Measurements from ENCODE around the gene ITGA8. TPM values are rescaled to one million over a fixed set of nuclear protein-coding genes. Genes with fewer than 3 reads are reported as not detected.
"Not testable (repeated sequence)": the region's sequence is repeated elsewhere in the genome, so short reads cannot be mapped to it uniquely, and the experiment has no call there.

Gene ITGA8
- total RNA-seq, 1 donor, result 2.5 TPM

- peak; percentile 91 for TF ChIP-seq CTCF (IDR thresholded peaks at IDR 0.05; ENCODE audit: extremely low read depth, low read depth, low read length)
- Histone ChIP-seq H3K9me3 (ENCODE audit: low read depth, low read length) (no peaks in the 10 kb centered on the region), H4K20me1 (ENCODE audit: insufficient read depth, low read length) (no peaks in the 10 kb centered on the region), H3K27ac (ENCODE audit: low read depth, low read length) (no peak overlapping the region), H3K4me3 (ENCODE audit: insufficient read depth, low read length) (no peak overlapping the region), H3K4me1 (ENCODE audit: insufficient read depth, low read length) (no peaks in the 10 kb centered on the region), H3K36me3 (ENCODE audit: insufficient read depth, low read length) (no peaks in the 10 kb centered on the region), H2AFZ (ENCODE audit: low read length) (no peak overlapping the region), H3K27me3 (ENCODE audit: insufficient read depth, low read length) (no peaks in the 10 kb centered on the region), H3K4me2 (ENCODE audit: insufficient read depth, low read length) (no peak overlapping the region), H3K79me2 (ENCODE audit: insufficient read depth, low read length) (no peaks in the 10 kb centered on the region)
- peak; percentile 69 for DNase-seq (ENCODE audit: insufficient read length, low spot score, missing footprints)
Measured at GRCh38 chr10:15585303-15585715, 134.4 kb downstream of the ITGA8 start.

GRCh38 chr10:15582972-15583371, 136.8 kb downstream of the ITGA8 start:
- not testable (repeated sequence) for DNase-seq (ENCODE audit: insufficient read length, low spot score, missing footprints); H2AFZ ChIP-seq (ENCODE audit: low read length); H3K9me3 ChIP-seq (ENCODE audit: low read depth, low read length); H3K4me1 ChIP-seq (ENCODE audit: insufficient read depth, low read length); H3K27ac ChIP-seq (ENCODE audit: low read depth, low read length); H3K4me2 ChIP-seq (ENCODE audit: insufficient read depth, low read length); H3K4me3 ChIP-seq (ENCODE audit: insufficient read depth, low read length); H3K27me3 ChIP-seq (ENCODE audit: insufficient read depth, low read length); H3K36me3 ChIP-seq (ENCODE audit: insufficient read depth, low read length); H3K79me2 ChIP-seq (ENCODE audit: insufficient read depth, low read length); H4K20me1 ChIP-seq (ENCODE audit: insufficient read depth, low read length)

DNA sequence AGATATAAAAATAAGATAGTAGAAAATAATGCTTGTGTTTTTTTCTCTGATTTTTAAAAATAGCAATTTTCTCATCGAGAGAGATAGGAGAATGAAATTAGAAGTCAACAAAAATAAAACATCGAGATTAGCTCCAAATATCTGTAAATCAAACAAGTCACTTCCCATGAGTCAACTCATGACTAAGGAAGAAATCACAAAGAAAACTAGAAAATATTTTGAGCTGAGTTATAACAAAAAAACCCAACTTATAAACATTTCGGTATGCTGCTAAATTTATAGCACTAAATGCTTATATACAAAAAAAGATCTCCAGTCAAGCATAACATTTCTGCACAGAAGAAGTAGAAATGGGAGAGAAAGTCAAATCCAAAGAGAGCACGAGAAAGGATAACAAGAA, 140.1 kb downstream of the ITGA8 start:
- Histone ChIP-seq H3K27ac (ENCODE audit: low read depth, low read length) (no peak overlapping the region), H3K79me2 (ENCODE audit: insufficient read depth, low read length) (no peaks in the 10 kb centered on the region)
- no peak for TF ChIP-seq CTCF (IDR thresholded peaks at IDR 0.05; ENCODE audit: extremely low read depth, low read depth, low read length)

GRCh38 chr10:15572531-15573045, 147.1 kb downstream of the ITGA8 start:
- Histone ChIP-seq H3K36me3 (ENCODE audit: insufficient read depth, low read length) (no peaks in the 10 kb centered on the region), H3K4me1 (ENCODE audit: insufficient read depth, low read length) (no peaks in the 10 kb centered on the region), H4K20me1 (ENCODE audit: insufficient read depth, low read length) (no peaks in the 10 kb centered on the region), H3K27ac (ENCODE audit: low read depth, low read length) (no peak overlapping the region), H3K9me3 (ENCODE audit: low read depth, low read length) (no peaks in the 10 kb centered on the region), H3K27me3 (ENCODE audit: insufficient read depth, low read length) (no peaks in the 10 kb centered on the region), H3K79me2 (ENCODE audit: insufficient read depth, low read length) (no peaks in the 10 kb centered on the region), H2AFZ (ENCODE audit: low read length) (no peak overlapping the region), H3K4me2 (ENCODE audit: insufficient read depth, low read length) (no peak overlapping the region), H3K4me3 (ENCODE audit: insufficient read depth, low read length) (no peak overlapping the region)
- TF ChIP-seq CTCF (IDR thresholded peaks at IDR 0.05; ENCODE audit: extremely low read depth, low read depth, low read length), result no peak
- DNase-seq (ENCODE audit: insufficient read length, low spot score, missing footprints), result no peak

More for the DNA sequence above, 140.1 kb downstream of the ITGA8 start:
- H3K4me3 ChIP-seq (ENCODE audit: insufficient read depth, low read length), result no peak overlapping the region
- H4K20me1 ChIP-seq (ENCODE audit: insufficient read depth, low read length), result no peaks in the 10 kb centered on the region
- H3K4me2 ChIP-seq (ENCODE audit: insufficient read depth, low read length), result peak overlapping the region; percentile 58
- H3K9me3 ChIP-seq (ENCODE audit: low read depth, low read length), result no peaks in the 10 kb centered on the region
- H3K36me3 ChIP-seq (ENCODE audit: insufficient read depth, low read length), result no peaks in the 10 kb centered on the region
- H2AFZ ChIP-seq (ENCODE audit: low read length), result no peak overlapping the region
- no peaks in the 10 kb centered on the region for H3K27me3 ChIP-seq (ENCODE audit: insufficient read depth, low read length)
- no peak for DNase-seq (ENCODE audit: insufficient read length, low spot score, missing footprints)
- H3K4me1 ChIP-seq (ENCODE audit: insufficient read depth, low read length), result peaks cover 7% of the 10 kb centered on the region
